AG09309 (cell line): ENCODE results near the gene NAXE.
A peak's percentile ranks its signal among the peaks of the same experiment; 100 is the strongest.

Experiments used
- DNase-seq: peaks from one replicate; pipeline ENCODE4 v3.0.0-alpha.2; 2010; ENCODE audit warnings: low read depth
- H3K4me3 ChIP-seq: 2 replicates; pipeline ENCODE4 v1.5.1; 2011; ENCODE audit warnings: mild to moderate bottlenecking, low read depth, low read length, moderate library complexity; ENCODE audit not compliant: control insufficient read depth
- CTCF ChIP-seq: IDR thresholded peaks from 2 replicates; pipeline ENCODE4 v1.5.1; 2011; ENCODE audit warnings: mild to moderate bottlenecking, low read depth, low read length, inconsistent platforms; ENCODE audit not compliant: insufficient read depth, control insufficient read depth; ENCODE audit errors: missing control alignments

NAXE gene

GRCh38 chr1:156590326-156591180 is 1.0 kb upstream of the NAXE start:
- TF ChIP-seq CTCF = no peak
- no peak for DNase-seq
- H3K4me3 ChIP-seq = no peak overlapping the region

- no peak for TF ChIP-seq CTCF
- no peak for DNase-seq
Observed at GRCh38 chr1:156591181-156591431, 470 bp upstream of the NAXE start.

GRCh38 chr1:156592158-156592909 is 758 bp downstream of the NAXE start:
- peak overlapping the region; percentile 88 for H3K4me3 ChIP-seq
- TF ChIP-seq CTCF = no peak
- no peak for DNase-seq

More at GRCh38 chr1:156591181-156591431, 470 bp upstream of the NAXE start:
- peak overlapping the region; percentile 88 for H3K4me3 ChIP-seq

- no peak overlapping the region for H3K4me3 ChIP-seq
- no peak for DNase-seq
- TF ChIP-seq CTCF = no peak
Observed at GRCh38 chr1:156592910-156593660, 1.5 kb downstream of the NAXE start.

- TF ChIP-seq CTCF = no peak
- H3K4me3 ChIP-seq = no peak overlapping the region
- DNase-seq = no peak
Observed at GRCh38 chr1:156593661-156593989, 2.0 kb downstream of the NAXE start.

- no peak overlapping the region for H3K4me3 ChIP-seq
- no peak for DNase-seq
Observed at GRCh38 chr1:156594190-156594589, 2.6 kb downstream of the NAXE start.

More at GRCh38 chr1:156594190-156594589, 2.6 kb downstream of the NAXE start:
- no peak for TF ChIP-seq CTCF
